A549 (cell line): ENCODE results near the gene DNAJB4. TPM values are rescaled to one million over a fixed set of nuclear protein-coding genes. Genes with fewer than 3 reads are reported as not detected.

ENCODE experiments used
- ATAC-seq, 2 experiments: fragments of 200-7000 bp in 1 of 2; fragments of >200 bp in 1 of 2; cut with Nextera tagmentation in 1 of 2; cut with Tn5 transposase in 1 of 2; 3 replicates each; pipeline versions ENCODE4 v1.8.0 to v1.9.1; 2018 to 2020; ENCODE audit warnings: mild to moderate bottlenecking in 1 of 2, moderate library complexity in 1 of 2
- CTCF ChIA-PET: fragments of 300-600 bp; sonication (Branson Sonifier 250); formaldehyde crosslinking; extraction: SDS; loops from one replicate; lab custom pipeline; 2021; ENCODE audit warnings: antibody characterized with exemption, inconsistent platforms; lab: Yijun Ruan, JAX
- POLR2A ChIA-PET: fragments of 350-600 bp; formaldehyde crosslinking; extraction: SDS; loops from one replicate; lab custom pipeline; 2021; ENCODE audit warnings: antibody characterized with exemption, inconsistent platforms; lab: Yijun Ruan, JAX
- DNase-seq, 2 experiments: peaks; one replicate each; pipeline versions ENCODE4 v3.0.0 to v3.0.0-alpha.2; 2011 to 2016; ENCODE audit warnings: low read depth in 1 of 2, low spot score in 1 of 2
- FAIRE-seq: peaks from 2 replicates; lab custom pipeline; 2011; peaks lifted over from hg19 to GRCh38; lab: Jason Lieb, UNC
- H3K27ac ChIP-seq, 2 experiments: fragments of >200 bp; sonication (Bioruptor Twin); formaldehyde crosslinking; 3 replicates each; pipeline ENCODE4 v1.5.1; 2016 to 2017
- H3K4me1 ChIP-seq: fragments of >200 bp; sonication (Bioruptor Twin); formaldehyde crosslinking; 3 replicates; pipeline ENCODE4 v1.6.1; 2016
- H3K4me2 ChIP-seq: fragments of >200 bp; sonication (Bioruptor Twin); formaldehyde crosslinking; 3 replicates; pipeline ENCODE4 v1.6.1; 2016
- H3K4me3 ChIP-seq: fragments of >200 bp; sonication (Bioruptor Twin); formaldehyde crosslinking; 3 replicates; pipeline ENCODE4 v1.5.1; 2016
- H3K9me3 ChIP-seq: fragments of >200 bp; sonication (Bioruptor Twin); formaldehyde crosslinking; 3 replicates; pipeline ENCODE4 v1.6.1; 2016
- BCL3 ChIP-seq: fragments of >200 bp; sonication (Bioruptor Twin); formaldehyde crosslinking; IDR thresholded peaks from 3 replicates; pipeline ENCODE4 v1.6.1; 2016
- CBX8 ChIP-seq: fragments of 200-600 bp; sonication (generic); IDR thresholded peaks from 2 replicates; pipeline ENCODE4 v1.6.1; 2016
- CEBPB ChIP-seq, 2 experiments: fragments of >200 bp in 1 of 2; sonication (Bioruptor Twin) in 1 of 2; formaldehyde crosslinking in 1 of 2; IDR thresholded peaks; 2 replicates each; pipeline ENCODE4 v1.6.1; 2012 to 2016
- CHD4 ChIP-seq: fragments of 200-600 bp; sonication (generic); IDR thresholded peaks from 2 replicates; pipeline ENCODE4 v1.6.1; 2016; ENCODE audit warnings: antibody characterized with exemption, mild to moderate bottlenecking, borderline replicate concordance
- E2F6 ChIP-seq: IDR thresholded peaks from 2 replicates; pipeline ENCODE4 v1.6.1; 2012; ENCODE audit warnings: low read depth, borderline replicate concordance
- ELK1 ChIP-seq: fragments of 150-350 bp; IDR thresholded peaks from 2 replicates; pipeline ENCODE4 v1.6.1; 2014; ENCODE audit warnings: low read depth, mild to moderate bottlenecking, low read length
- ESRRA ChIP-seq: fragments of 150-350 bp; IDR thresholded peaks from 2 replicates; pipeline ENCODE4 v1.6.1; 2014; ENCODE audit warnings: mild to moderate bottlenecking, low read length, borderline replicate concordance
- FOSB ChIP-seq: fragments of 250-450 bp; sonication (Bioruptor Pico); IDR thresholded peaks from 2 replicates; pipeline ENCODE4 v1.5.0; 2020; ENCODE audit warnings: mild to moderate bottlenecking, moderate library complexity
- GATA3 ChIP-seq: IDR thresholded peaks from 2 replicates; pipeline ENCODE4 v1.6.1; 2012; ENCODE audit warnings: borderline replicate concordance
- HES2 ChIP-seq: fragments of >200 bp; sonication (Bioruptor Twin); formaldehyde crosslinking; IDR thresholded peaks from 2 replicates; pipeline ENCODE4 v1.6.1; 2016
- HMGXB4 ChIP-seq: fragments of 250-450 bp; sonication (Bioruptor Pico); IDR thresholded peaks from 2 replicates; pipeline ENCODE4 v1.5.0; 2021; ENCODE audit warnings: mild to moderate bottlenecking, moderate library complexity, borderline replicate concordance
- HOXA7 ChIP-seq: fragments of 250-450 bp; sonication (Bioruptor Pico); IDR thresholded peaks from 2 replicates; pipeline ENCODE4 v1.5.0; 2020; ENCODE audit warnings: mild to moderate bottlenecking, moderate library complexity
- JUNB ChIP-seq: fragments of >200 bp; sonication (Bioruptor Twin); formaldehyde crosslinking; IDR thresholded peaks from 2 replicates; pipeline ENCODE4 v1.6.1; 2016
- KDM1A ChIP-seq: fragments of 200-600 bp; sonication (generic); IDR thresholded peaks from 2 replicates; pipeline ENCODE4 v1.6.1; 2016; ENCODE audit warnings: low read depth, mild to moderate bottlenecking
- MAZ ChIP-seq: fragments of 150-350 bp; IDR thresholded peaks from 2 replicates; pipeline ENCODE4 v1.6.1; 2014; ENCODE audit warnings: antibody characterized with exemption, low read depth, low read length, borderline replicate concordance
- MYC ChIP-seq: IDR thresholded peaks from 2 replicates; pipeline ENCODE4 v1.6.1; 2012; ENCODE audit warnings: mild to moderate bottlenecking, inconsistent platforms, low read length, improper control_type of control experiment, borderline replicate concordance
- NPAS2 ChIP-seq: fragments of 250-450 bp; sonication (Bioruptor Pico); IDR thresholded peaks from 2 replicates; pipeline ENCODE4 v1.8.0; 2022; ENCODE audit warnings: mild to moderate bottlenecking, moderate library complexity, borderline replicate concordance
- RAD21 ChIP-seq, 2 experiments: fragments of >200 bp in 1 of 2; sonication (Bioruptor Twin) in 1 of 2; formaldehyde crosslinking in 1 of 2; IDR thresholded peaks in 1 of 2; conservative IDR thresholded peaks in 1 of 2; 2 replicates in 1 of 2; 3 replicates in 1 of 2; pipeline ENCODE4 v1.6.1; 2012 to 2018; ENCODE audit warnings: inconsistent platforms in 1 of 2
- RARB ChIP-seq: fragments of 250-450 bp; sonication (Bioruptor Pico); IDR thresholded peaks from 2 replicates; pipeline ENCODE4 v1.8.0; 2021; ENCODE audit warnings: mild to moderate bottlenecking, moderate library complexity
- RFX5 ChIP-seq: fragments of 450-650 bp; IDR thresholded peaks from 2 replicates; pipeline ENCODE4 v1.7.1; 2014; ENCODE audit warnings: antibody characterized with exemption, mild to moderate bottlenecking, moderate library complexity
- TFCP2L1 ChIP-seq: fragments of 250-450 bp; sonication (Bioruptor Pico); IDR thresholded peaks from 2 replicates; pipeline ENCODE4 v1.5.0; 2021; ENCODE audit warnings: mild to moderate bottlenecking
- ZC3H11A ChIP-seq: fragments of 450-650 bp; IDR thresholded peaks from 2 replicates; pipeline ENCODE4 v1.6.1; 2014; ENCODE audit warnings: antibody characterized with exemption, mild to moderate bottlenecking
- ZFP36 ChIP-seq: fragments of 450-650 bp; IDR thresholded peaks from 2 replicates; pipeline ENCODE4 v1.6.1; 2014; ENCODE audit warnings: borderline replicate concordance; ENCODE audit not compliant: partially characterized antibody
- ZNF302 ChIP-seq: fragments of 250-450 bp; sonication (Bioruptor Pico); IDR thresholded peaks from 2 replicates; pipeline ENCODE4 v1.9.0; 2021; ENCODE audit warnings: inconsistent platforms, mild to moderate bottlenecking, moderate library complexity
- WGBS: methylation state at CpG from one replicate; pipeline ENCODE4 v1.1.6; 2017; ENCODE audit errors: missing lambda C conversion rate; 5-methylcytosine and 5-hydroxymethylcytosine counted together
- polyA plus RNA-seq, 4 experiments: library from polyadenylated mRNA; depleted of rRNA in 3 of 4; stranded (reverse); fragments of >200 nt; fragmentation: RNase III in 1 of 4; extraction: RNeasy Plus Mini Kit Qiagen cat#74134 plus additional on column Dnase treatment in 1 of 4; gene quantifications; 2 replicates in 3 of 4; 3 replicates in 1 of 4; pipeline ENCODE4 v1.2.3, GENCODE V29; 2011 to 2017

Gene DNAJB4
- polyA plus RNA-seq, 2 of the 4 experiments (the other 2 are of a cell fraction) = 30.0 to 48.8 TPM

- peaks cover 3% of the 10 kb centered on the region; the same call in 2 of the 3 replicates for H3K4me1 ChIP-seq
- POLR2A ChIA-PET = interaction anchor here (0.6 to 1.2 kb wide), 2 partner anchors 18 to 48 kb away, joined by 3 to 4 read pairs; partner anchors contain the start of gene DNAJB4
- no peak for FAIRE-seq
- DNase-seq = no peak
- no peaks in the 10 kb centered on the region for H3K9me3 ChIP-seq
- no peak for TF ChIP-seq ZNF302 (CRISPR knock-in tag)
- TF ChIP-seq RARB (CRISPR knock-in tag) = no peak
- no peak for TF ChIP-seq CEBPB (IDR thresholded peaks at IDR 0.05)
- TF ChIP-seq ZFP36 = no peak
- TF ChIP-seq CBX8 = no peak
- TF ChIP-seq TFCP2L1 = no peak
- TF ChIP-seq RFX5 = no peak
- no peak for TF ChIP-seq ELK1
- TF ChIP-seq, all 56 proteins: peak for 0
- WGBS = 89% methylated on average over 3 of the region's 3 CpGs
- CTCF ChIA-PET = interaction anchor here (0.6 to 2.2 kb wide), 5 partner anchors 9 to 158 kb away, joined by 3 to 10 read pairs (median 4); no protein-coding TSS in a partner anchor
- Histone ChIP-seq H3K27ac (no peak overlapping the region), H3K4me2 (no peak overlapping the region), H3K4me3 (no peak overlapping the region)
- no peak for ATAC-seq
These were observed 48.3 kb upstream of the DNAJB4 start for GRCh38 chr1:77956464-77956863.

GRCh38 chr1:77958391-77958790 lies 46.3 kb upstream of the DNAJB4 start:
- Histone ChIP-seq H3K4me2 (no peak overlapping the region), H3K27ac (no peak overlapping the region), H3K4me3 (no peak overlapping the region), H3K4me1 (peaks cover 16% of the 10 kb centered on the region), H3K9me3 (no peaks in the 10 kb centered on the region)
- ChIA-PET POLR2A (no interaction called here), CTCF (no interaction called here)
- FAIRE-seq (no peak), ATAC-seq (no peak), DNase-seq (no peak)
- TF ChIP-seq ZC3H11A (no peak), KDM1A (no peak), RFX5 (no peak), JUNB (no peak), NPAS2 (no peak), HMGXB4 (CRISPR knock-in tag) (no peak), CEBPB (IDR thresholded peaks at IDR 0.05) (no peak), RARB (CRISPR knock-in tag) (no peak), RAD21 (conservative IDR thresholded peaks at IDR 0.05 in 1 of 2, IDR thresholded peaks at IDR 0.05 in 1 of 2) (no peak), BCL3 (no peak), FOSB (CRISPR knock-in tag) (no peak), E2F6 (no peak), MAZ (no peak), CBX8 (no peak), ESRRA (no peak), GATA3 (no peak), MYC (no peak), CHD4 (no peak), HOXA7 (CRISPR knock-in tag) (no peak), HES2 (no peak)
